ENCODE data around the gene ZNF578. TPM values are rescaled to one million over a fixed set of nuclear protein-coding genes. Genes with fewer than 3 reads are reported as not detected.

The ZNF578 gene
- total and polyA plus RNA-seq, 10 of the 15 experiments (the other 5 are each of a cell fraction or from before 2014, with no cell fraction given), result 0.10 to 0.43 (median 0.16) TPM; not detected in 4

DNA sequence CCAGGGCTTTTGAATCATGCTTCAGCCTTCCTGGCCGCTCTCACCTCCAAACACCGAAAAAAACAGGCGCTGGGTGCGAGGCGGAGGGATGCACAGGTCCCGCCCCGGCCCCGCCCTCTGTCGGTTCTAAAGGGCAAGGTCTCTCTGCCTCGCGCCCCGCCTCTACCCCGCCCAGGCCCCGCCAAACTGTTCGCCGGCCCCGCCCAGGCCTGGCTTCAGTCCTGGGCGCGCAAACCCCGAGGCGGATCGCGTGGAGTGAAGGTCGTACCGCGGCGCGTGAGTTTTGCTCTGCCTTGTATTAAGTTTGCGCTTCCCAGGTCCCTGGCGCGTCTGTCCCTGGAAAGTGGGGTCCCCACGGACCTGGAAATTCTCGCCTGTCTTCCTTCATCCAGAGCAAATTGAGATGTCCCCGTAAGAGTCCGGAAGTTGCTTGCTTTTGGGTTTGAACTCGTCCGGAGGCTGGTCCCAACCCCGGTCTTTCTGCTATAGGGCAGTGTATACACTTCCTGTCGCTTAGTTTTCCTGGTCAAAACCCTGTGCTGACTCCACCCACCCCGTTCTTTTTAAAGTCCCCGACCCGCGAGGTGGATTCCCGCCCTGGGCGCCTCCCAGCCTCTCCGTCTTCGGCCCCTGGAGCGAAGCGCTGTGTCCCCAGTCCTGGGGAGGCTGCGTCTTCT, 82.6 kb downstream of the ZNF578 start (continued):
- TF ChIP-seq, protein P1, sequence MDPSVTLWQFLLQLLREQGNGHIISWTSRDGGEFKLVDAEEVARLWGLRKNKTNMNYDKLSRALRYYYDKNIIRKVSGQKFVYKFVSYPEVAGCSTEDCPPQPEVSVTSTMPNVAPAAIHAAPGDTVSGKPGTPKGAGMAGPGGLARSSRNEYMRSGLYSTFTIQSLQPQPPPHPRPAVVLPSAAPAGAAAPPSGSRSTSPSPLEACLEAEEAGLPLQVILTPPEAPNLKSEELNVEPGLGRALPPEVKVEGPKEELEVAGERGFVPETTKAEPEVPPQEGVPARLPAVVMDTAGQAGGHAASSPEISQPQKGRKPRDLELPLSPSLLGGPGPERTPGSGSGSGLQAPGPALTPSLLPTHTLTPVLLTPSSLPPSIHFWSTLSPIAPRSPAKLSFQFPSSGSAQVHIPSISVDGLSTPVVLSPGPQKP (IDR thresholded peaks at IDR 0.05; ENCODE audit: low read depth, low read length), result peak; percentile 31; the same call in 1 of the 2 replicates
- TF ChIP-seq CHD2 (IDR thresholded peaks at IDR 0.05; ENCODE audit: borderline replicate concordance, low read depth, low read length) (no peak), IKZF1 (conservative IDR thresholded peaks at IDR 0.05) (peak; percentile 46; the same call in 1 of the 2 replicates), LARP7 (IDR thresholded peaks at IDR 0.05) (no peak), RBBP5 (conservative IDR thresholded peaks at IDR 0.05) (no peak), NKRF (conservative IDR thresholded peaks at IDR 0.05) (peak; percentile 91), BRCA1 (IDR thresholded peaks at IDR 0.05; ENCODE audit: low read depth, low read length) (no peak), ATF3 (IDR thresholded peaks at IDR 0.05; ENCODE audit: borderline replicate concordance, extremely low read depth, low read depth, low read length) (no peak), FOS (IDR thresholded peaks at IDR 0.05; ENCODE audit: borderline replicate concordance, extremely low read depth, insufficient read length) (no peak), POU2F2 (IDR thresholded peaks at IDR 0.05; ENCODE audit: borderline replicate concordance, low read depth, low read length) (peak; percentile 26; the same call in 1 of the 3 replicates), TBL1XR1 (IDR thresholded peaks at IDR 0.05; ENCODE audit: low read depth, low read length) (no peak), SPI1 (IDR thresholded peaks at IDR 0.05; ENCODE audit: borderline replicate concordance, insufficient read depth, low read depth, low read length) (no peak), SP1 (IDR thresholded peaks at IDR 0.05; ENCODE audit: low read depth, low read length) (peak; percentile 60), RELB (IDR thresholded peaks at IDR 0.05; ENCODE audit: low read depth) (peak; percentile 86), ZSCAN29 (IDR thresholded peaks at IDR 0.05) (no peak), EP300 (IDR thresholded peaks at IDR 0.05; ENCODE audit: borderline replicate concordance in 1 of 2, control insufficient read depth in 1 of 2, low read depth in 2 of 2, low read length in 2 of 2) (0 out of 4 replicates have a peak, but pooled peaks of 1 of the 2 experiments have one; percentile 11), EZH2 (IDR thresholded peaks at IDR 0.05; ENCODE audit: borderline replicate concordance, control insufficient read depth, low read depth, low read length) (no peak), MYC (IDR thresholded peaks at IDR 0.05; ENCODE audit: insufficient read depth, insufficient read length, insufficient replicate concordance, low read length, severe bottlenecking) (no peak), ETV6 (conservative IDR thresholded peaks at IDR 0.05 in 1 of 2, IDR thresholded peaks at IDR 0.05 in 1 of 2; ENCODE audit: borderline replicate concordance in 1 of 2, low read depth in 1 of 2) (no peak), SIN3A (IDR thresholded peaks at IDR 0.05; ENCODE audit: low read depth, low read length) (peak; percentile 73)
- TF ChIP-seq, protein P2, sequence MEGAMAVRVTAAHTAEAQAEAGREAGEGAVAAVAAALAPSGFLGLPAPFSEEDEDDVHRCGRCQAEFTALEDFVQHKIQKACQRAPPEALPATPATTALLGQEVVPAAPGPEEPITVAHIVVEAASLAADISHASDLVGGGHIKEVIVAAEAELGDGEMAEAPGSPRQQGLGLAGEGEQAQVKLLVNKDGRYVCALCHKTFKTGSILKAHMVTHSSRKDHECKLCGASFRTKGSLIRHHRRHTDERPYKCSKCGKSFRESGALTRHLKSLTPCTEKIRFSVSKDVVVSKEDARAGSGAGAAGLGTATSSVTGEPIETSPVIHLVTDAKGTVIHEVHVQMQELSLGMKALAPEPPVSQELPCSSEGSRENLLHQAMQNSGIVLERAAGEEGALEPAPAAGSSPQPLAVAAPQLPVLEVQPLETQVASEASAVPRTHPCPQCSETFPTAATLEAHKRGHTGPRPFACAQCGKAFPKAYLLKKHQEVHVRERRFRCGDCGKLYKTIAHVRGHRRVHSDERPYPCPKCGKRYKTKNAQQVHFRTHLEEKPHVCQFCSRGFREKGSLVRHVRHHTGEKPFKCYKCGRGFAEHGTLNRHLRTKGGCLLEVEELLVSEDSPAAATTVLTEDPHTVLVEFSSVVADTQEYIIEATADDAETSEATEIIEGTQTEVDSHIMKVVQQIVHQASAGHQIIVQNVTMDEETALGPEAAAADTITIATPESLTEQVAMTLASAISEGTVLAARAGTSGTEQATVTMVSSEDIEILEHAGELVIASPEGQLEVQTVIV (IDR thresholded peaks at IDR 0.05; ENCODE audit: borderline replicate concordance, partially characterized antibody), result peak; percentile 65
